Right cardiac atrium (tissue), 5 donors: ENCODE measurements around the gene TMEM150A. TPM values are rescaled to one million over a fixed set of nuclear protein-coding genes. Genes with fewer than 3 reads are reported as not detected.
A peak's percentile ranks its signal among the peaks of the same experiment; 100 is the strongest.

ENCODE experiments used
- ATAC-seq, 2 donors: fragments of 200-7000 bp; cut with Tn5 transposase; one replicate each; pipeline versions ENCODE4 v1.8.0 to v1.9.1; 2020; ENCODE audit warnings: moderate library complexity in 2 of 2, mild to moderate bottlenecking in 1 of 2
- DNase-seq, 3 donors: peaks; one replicate each; pipeline ENCODE4 v3.0.0-alpha.2; 2020
- H3K27ac ChIP-seq: one replicate; pipeline ENCODE4 v1.5.1; 2013; ENCODE audit warnings: mild to moderate bottlenecking, low read length, control low read depth, moderate library complexity
- H3K27me3 ChIP-seq: one replicate; pipeline ENCODE4 v1.6.1; 2013; ENCODE audit not compliant: control insufficient read depth, insufficient read depth
- H3K4me1 ChIP-seq: one replicate; pipeline ENCODE4 v1.6.1; 2013; ENCODE audit warnings: low read length; ENCODE audit not compliant: control insufficient read depth, insufficient read depth
- H3K4me3 ChIP-seq: one replicate; pipeline ENCODE4 v1.5.1; 2013; ENCODE audit warnings: low read length, control low read depth
- H3K9me3 ChIP-seq: one replicate; pipeline ENCODE4 v1.6.1; 2013; ENCODE audit warnings: low read length; ENCODE audit not compliant: control insufficient read depth
- WGBS: extraction: QIAGEN DNeasy Blood & Tissue Kit; methylation state at CpG from one replicate; pipeline ENCODE4 v1.1.7; 2013; 5-methylcytosine and 5-hydroxymethylcytosine counted together
- intact Hi-C, 4 donors: fragments of 100-400 bp; cut with DNase I; formaldehyde crosslinking; loops; one replicate each; pipeline versions ENCODE4 v1.11.0 to v1.14.0; 2022 to 2023
- long read RNA-seq, 4 donors: library from polyadenylated mRNA; unstranded; transcript quantifications; one replicate each; pipeline ENCODE4 v2.0.0, GENCODE V29; 2020 to 2021
- polyA plus RNA-seq: library from polyadenylated mRNA; stranded (reverse); fragments of 200-250 nt; gene quantifications from one replicate; pipeline ENCODE4 v1.2.3, GENCODE V29; 2013
- total RNA-seq, 4 donors: library from RNA; stranded (reverse); fragmentation: NEBNext Ultra II Directional; extraction: Animal tissue kit (Norgen Biotek cat#: 25700); gene quantifications; one replicate each; pipeline ENCODE4 v1.2.1, GENCODE V29; 2021
- donor health status: healthy with polysubstance abuse.
- donor health status: DM: no; HTN: yes; CAD: no.
- donor health status: DM: no; HTN: no; CAD: no.
- donor health status: DM: no; HTN: yes; CAD: no; lungs with severe emphysema.
- donor health status: DM: yes; HTN: yes; CAD: no.

Gene TMEM150A
- total RNA-seq (10 to 100 TPM; 14.5 to 17.5 (median 16.5) TPM), polyA plus RNA-seq (19.0 TPM)
- long read RNA-seq, donor 1, transcript TMEM150A-203 (7 exons, 1,776 nt): minor isoform, 11 of 35 reads
- long read RNA-seq, donor 1, transcript TMEM150A-202 (8 exons, 1,518 nt): major isoform, 14 of 35 reads
- long read RNA-seq, donor 1, partial matches to known transcripts: 4 of 35 reads
- long read RNA-seq, donor 1, other reads (novel, unspliced or antisense): 5 of 35 reads
- long read RNA-seq, donor 2, transcript TMEM150A-202 (8 exons, 1,518 nt): major isoform, 6 of 20 reads
- long read RNA-seq, donor 2, partial matches to known transcripts: 0 of 20 reads
- long read RNA-seq, donor 2, other reads (novel, unspliced or antisense): 8 of 20 reads
- long read RNA-seq, donor 3, transcript TMEM150A-203 (7 exons, 1,776 nt): minor isoform, 20 of 72 reads
- long read RNA-seq, donor 3, transcript TMEM150A-201 (7 exons, 1,484 nt): minor isoform, 5 of 72 reads
- long read RNA-seq, donor 3, transcript TMEM150A-202 (8 exons, 1,518 nt): major isoform, 27 of 72 reads
- long read RNA-seq, donor 3, partial matches to known transcripts: 6 of 72 reads
- long read RNA-seq, donor 3, other reads (novel, unspliced or antisense): 12 of 72 reads
- long read RNA-seq, donor 4, transcript TMEM150A-203 (7 exons, 1,776 nt): minor isoform, 5 of 17 reads
- long read RNA-seq, donor 4, transcript TMEM150A-202 (8 exons, 1,518 nt): major isoform, 7 of 17 reads
- long read RNA-seq, donor 4, partial matches to known transcripts: 3 of 17 reads
- long read RNA-seq, donor 4, other reads (novel, unspliced or antisense): 2 of 17 reads

GRCh38 chr2:85602476-85603234 lies at the start of gene TMEM150A:
TMEM150A (minus strand) TSS chr2:85602698; CDS start chr2:85601948, 750 bp downstream.
- H3K27ac ChIP-seq: peak within 1 kb of the TSS; percentile 88
- no peaks in the 10 kb centered on the region for H3K27me3 ChIP-seq
- WGBS: under 1% methylated on average over 73 of the region's 73 CpGs
- H3K4me1 ChIP-seq: peaks cover 14% of the 10 kb centered on the region
- intact Hi-C loops: loop anchor here in 2 of 4 donors (5.0 kb wide), 1 partner anchor 40 kb away; the partner anchor contains the start of gene GGCX (in 2 of the 2)
- ATAC-seq: peak; percentile 96
- peak within 1 kb of the TSS; percentile 88 for H3K4me3 ChIP-seq
- peak; percentile 96 to 99 (median 98) for DNase-seq
- no peaks in the 10 kb centered on the region for H3K9me3 ChIP-seq

- no peak for ATAC-seq
- Histone ChIP-seq H3K4me3 (no peak overlapping the region), H3K9me3 (no peaks in the 10 kb centered on the region), H3K27me3 (no peaks in the 10 kb centered on the region), H3K4me1 (peaks cover 3% of the 10 kb centered on the region), H3K27ac (no peak overlapping the region)
- WGBS: 97% methylated on average over 2 of the region's 2 CpGs
- intact Hi-C loops: no loop called here
- no peak for DNase-seq
Measured at GRCh38 chr2:85652056-85652455, 49.6 kb upstream of the TMEM150A start.

GRCh38 chr2:85651097-85651496 lies 48.6 kb upstream of the TMEM150A start:
- Histone ChIP-seq H3K4me1 (peaks cover 3% of the 10 kb centered on the region), H3K9me3 (no peaks in the 10 kb centered on the region), H3K27me3 (no peaks in the 10 kb centered on the region), H3K4me3 (no peak overlapping the region), H3K27ac (no peak overlapping the region)
- no peak for ATAC-seq
- DNase-seq: no peak
- 87% methylated on average over 3 of the region's 3 CpGs for WGBS
- intact Hi-C loops: no loop called here

- Histone ChIP-seq H3K9me3 (no peaks in the 10 kb centered on the region), H3K27me3 (no peaks in the 10 kb centered on the region), H3K4me3 (no peak overlapping the region), H3K27ac (no peak overlapping the region), H3K4me1 (peaks cover 3% of the 10 kb centered on the region)
- DNase-seq (no peak), ATAC-seq (no peak)
- intact Hi-C loops: no loop called here
- 97% methylated on average over 4 of the region's 4 CpGs for WGBS
Measured at GRCh38 chr2:85650456-85650855, 48.0 kb upstream of the TMEM150A start.

GRCh38 chr2:85649201-85650190 lies 47.0 kb upstream of the TMEM150A start:
- DNase-seq (no peak), ATAC-seq (peak in 1 of 2 donors; percentile 12)
- Histone ChIP-seq H3K27me3 (no peaks in the 10 kb centered on the region), H3K9me3 (no peaks in the 10 kb centered on the region), H3K27ac (no peak overlapping the region), H3K4me1 (peaks cover 3% of the 10 kb centered on the region), H3K4me3 (no peak overlapping the region)
- intact Hi-C loops: loop anchor here in 1 of 4 donors (5.0 kb wide), 1 partner anchor 58 kb away; no protein-coding TSS in a partner anchor
- 81% methylated on average over 9 of the region's 9 CpGs for WGBS

GRCh38 chr2:85648619-85649018 lies 46.1 kb upstream of the TMEM150A start:
- ATAC-seq (peak in 1 of 2 donors; percentile 70), DNase-seq (no peak)
- WGBS: 51% methylated on average over 2 of the region's 2 CpGs
- H3K27me3 ChIP-seq: no peaks in the 10 kb centered on the region
- intact Hi-C loops: loop anchor here in 1 of 4 donors (5.0 kb wide), 1 partner anchor 59 kb away; no protein-coding TSS in a partner anchor
- H3K27ac ChIP-seq: no peak overlapping the region
- no peaks in the 10 kb centered on the region for H3K9me3 ChIP-seq
- H3K4me3 ChIP-seq: no peak overlapping the region
- H3K4me1 ChIP-seq: peaks cover 3% of the 10 kb centered on the region

GRCh38 chr2:85647823-85648526 lies 45.5 kb upstream of the TMEM150A start:
- Histone ChIP-seq H3K27me3 (no peaks in the 10 kb centered on the region), H3K4me1 (peaks cover 3% of the 10 kb centered on the region), H3K27ac (no peak overlapping the region), H3K4me3 (no peak overlapping the region), H3K9me3 (no peaks in the 10 kb centered on the region)
- DNase-seq: no peak
- no peak for ATAC-seq
- WGBS: 87% methylated on average over 10 of the region's 10 CpGs
- intact Hi-C loops: loop anchor here in 1 of 4 donors (5.0 kb wide), 1 partner anchor 59 kb away; no protein-coding TSS in a partner anchor

- DNase-seq (no peak), ATAC-seq (no peak)
- H3K4me1 ChIP-seq: peaks cover 3% of the 10 kb centered on the region
- H3K9me3 ChIP-seq: no peaks in the 10 kb centered on the region
- H3K27me3 ChIP-seq: no peaks in the 10 kb centered on the region
- intact Hi-C loops: loop anchor here in 1 of 4 donors (5.0 kb wide), 1 partner anchor 61 kb away; no protein-coding TSS in a partner anchor
- H3K4me3 ChIP-seq: no peak overlapping the region
- 94% methylated on average over 2 of the region's 2 CpGs for WGBS
- H3K27ac ChIP-seq: no peak overlapping the region
Measured at GRCh38 chr2:85646166-85646565, 43.7 kb upstream of the TMEM150A start.

GRCh38 chr2:85644909-85645308 lies 42.4 kb upstream of the TMEM150A start:
- Histone ChIP-seq H3K27ac (no peak overlapping the region), H3K9me3 (no peaks in the 10 kb centered on the region), H3K4me1 (peaks cover 3% of the 10 kb centered on the region), H3K27me3 (no peaks in the 10 kb centered on the region), H3K4me3 (no peak overlapping the region)
- no peak for DNase-seq
- 94% methylated on average over 8 of the region's 8 CpGs for WGBS
- intact Hi-C loops: loop anchor here in 1 of 4 donors (5.0 kb wide), 1 partner anchor 62 kb away; no protein-coding TSS in a partner anchor
- ATAC-seq: no peak
